Measurements from ENCODE around the gene VTI1A.
"Not testable (repeated sequence)": the region's sequence is repeated elsewhere in the genome, so short reads cannot be mapped to it uniquely, and the experiment has no call there.

VTI1A gene

DNA sequence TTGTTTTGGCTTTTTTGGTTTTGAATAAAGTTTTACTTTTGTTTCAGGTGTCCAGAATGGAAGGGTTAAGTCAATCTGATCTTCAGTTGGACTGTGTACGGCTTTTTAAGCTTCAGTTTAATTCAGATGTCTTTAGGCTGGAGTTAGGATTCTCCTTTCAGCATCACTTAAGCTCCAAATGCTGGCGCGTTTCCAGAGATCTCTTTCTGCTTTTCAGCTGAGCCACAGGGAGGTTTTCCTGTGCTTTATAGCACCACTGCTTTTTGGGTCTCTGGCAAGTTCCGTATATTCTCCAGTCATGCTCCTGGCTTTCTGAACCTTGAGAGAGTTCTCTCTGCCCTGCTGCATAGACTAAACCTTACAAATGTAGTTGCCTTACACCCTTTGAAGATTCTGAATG, 60.0 kb downstream of the VTI1A start:
- no peak for DNase-seq (ENCODE audit: low read depth in 2 of 2)

DNA sequence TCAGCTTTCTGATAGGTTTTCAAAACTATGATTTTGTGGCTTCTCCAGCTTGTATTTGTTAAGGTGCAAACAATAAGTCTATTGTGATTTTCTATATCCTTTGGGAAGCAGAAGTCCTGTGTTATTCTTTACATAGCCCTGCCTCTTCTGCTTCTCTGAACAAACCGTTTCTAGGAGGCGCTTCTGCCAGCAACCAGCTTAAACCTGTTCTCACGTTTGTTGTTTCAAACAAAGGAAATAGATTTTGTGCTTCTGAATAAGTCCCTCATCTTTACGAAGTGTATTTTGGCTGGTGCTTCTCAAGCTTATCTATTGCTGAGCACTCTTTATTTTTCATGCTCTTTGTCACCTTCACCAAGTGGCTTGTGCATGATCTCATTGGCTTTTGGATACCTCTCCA, 61.0 kb downstream of the VTI1A start:
- DNase-seq (ENCODE audit: low read depth in 2 of 2), result no peak

DNA sequence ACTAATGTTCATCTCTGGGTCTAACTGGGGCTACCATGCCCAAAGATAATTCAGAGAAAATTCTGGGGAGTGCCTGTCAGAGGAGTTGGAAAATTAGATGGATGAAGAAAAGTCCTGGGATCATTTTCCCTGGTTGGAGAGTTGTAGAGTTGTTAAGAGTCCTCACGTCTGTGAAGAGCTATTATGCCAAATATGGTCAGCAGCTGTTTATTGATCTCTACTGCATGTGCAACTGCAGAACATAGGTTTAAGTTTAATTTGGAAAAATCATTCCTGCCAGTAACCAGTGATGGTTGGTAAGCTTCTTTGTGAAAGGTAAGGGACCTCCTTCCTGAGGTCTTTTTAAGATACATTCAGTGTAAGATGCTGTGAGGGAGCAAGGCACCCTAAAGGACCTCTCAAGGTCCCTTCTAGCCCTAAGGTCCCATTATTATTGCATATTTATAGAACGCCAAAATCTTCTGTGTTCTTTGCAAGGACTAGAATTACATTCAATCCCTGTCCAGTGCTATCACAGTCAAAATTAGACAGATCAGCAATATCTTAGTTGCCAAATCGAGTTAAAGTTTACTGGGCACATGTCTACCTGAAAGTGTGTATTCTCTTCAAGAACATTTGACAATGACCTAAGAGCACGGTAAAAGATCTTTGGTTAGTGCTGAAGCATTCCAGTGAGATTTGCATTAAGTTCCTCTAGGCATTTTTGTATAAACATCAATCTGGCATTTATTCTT, 62.7 kb downstream of the VTI1A start:
- DNase-seq (ENCODE audit: low read depth in 2 of 2), result no peak

DNA sequence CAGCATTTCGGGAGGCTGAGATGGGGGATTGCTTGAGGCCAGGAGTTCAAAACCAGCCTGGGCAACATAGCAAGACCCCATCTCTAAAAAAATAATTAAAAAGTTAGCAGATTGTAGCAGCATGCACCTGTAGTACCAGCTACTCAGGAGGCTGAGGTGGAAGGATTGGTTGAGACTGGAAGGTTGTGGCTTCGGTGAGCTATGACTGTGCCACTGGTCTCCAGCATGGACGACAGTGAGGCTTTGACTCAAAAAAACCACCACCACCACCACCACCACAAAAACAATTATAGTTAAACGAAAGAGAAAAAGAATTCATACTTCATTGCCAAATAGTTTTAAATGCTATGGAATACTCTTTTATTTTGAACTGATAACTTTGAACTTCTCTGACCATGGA, 63.4 kb downstream of the VTI1A start:
- no peak for DNase-seq (ENCODE audit: low read depth in 2 of 2)

- no peak for DNase-seq (ENCODE audit: low read depth in 2 of 2)
These were observed 65.3 kb downstream of the VTI1A start for GRCh38 chr10:112512294-112512693.

DNA sequence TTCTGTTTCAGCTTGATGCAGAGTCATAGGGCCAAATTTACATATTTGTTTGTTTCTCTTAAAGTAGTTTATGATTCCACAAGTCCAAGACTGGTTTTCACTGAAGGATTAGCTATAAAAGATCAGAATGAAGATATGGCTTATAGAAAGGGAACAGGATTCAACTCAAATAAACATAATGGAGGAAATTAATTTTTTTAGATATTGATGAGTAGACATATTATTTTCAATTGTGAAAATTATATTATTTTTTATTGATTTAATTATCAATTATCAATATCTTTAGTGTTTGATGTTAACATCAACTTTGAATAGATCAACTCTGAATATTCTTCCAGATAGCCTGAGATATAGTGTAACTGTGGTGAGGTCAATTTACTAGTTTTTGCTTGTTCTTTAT, 68.1 kb downstream of the VTI1A start:
- DNase-seq (ENCODE audit: low read depth in 2 of 2), result no peak

DNA sequence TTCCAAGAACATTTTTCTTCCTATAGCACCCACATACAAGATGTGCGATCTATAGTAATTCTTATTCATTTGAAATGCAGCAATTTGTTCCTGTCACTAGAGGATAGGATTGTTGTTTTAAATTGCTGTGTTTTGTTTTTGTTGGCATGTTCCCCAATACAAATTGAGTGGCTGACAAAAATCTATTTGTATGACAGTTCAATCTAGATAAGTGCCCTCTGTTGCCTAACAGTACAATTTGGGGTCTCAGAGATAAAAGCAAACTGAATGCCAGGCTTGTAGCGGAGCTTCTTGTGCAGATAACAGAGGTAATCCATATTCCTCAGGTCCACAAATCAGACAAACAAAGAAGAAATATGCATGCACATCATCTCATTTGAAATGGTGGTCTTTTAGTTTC, 68.8 kb downstream of the VTI1A start:
- no peak for DNase-seq (ENCODE audit: low read depth in 2 of 2)

GRCh38 chr10:112517451-112517862, 70.4 kb downstream of the VTI1A start:
- DNase-seq (ENCODE audit: low read depth in 2 of 2), result no peak

GRCh38 chr10:112519133-112519761, 72.2 kb downstream of the VTI1A start:
- DNase-seq (ENCODE audit: low read depth in 2 of 2), result no peak

DNA sequence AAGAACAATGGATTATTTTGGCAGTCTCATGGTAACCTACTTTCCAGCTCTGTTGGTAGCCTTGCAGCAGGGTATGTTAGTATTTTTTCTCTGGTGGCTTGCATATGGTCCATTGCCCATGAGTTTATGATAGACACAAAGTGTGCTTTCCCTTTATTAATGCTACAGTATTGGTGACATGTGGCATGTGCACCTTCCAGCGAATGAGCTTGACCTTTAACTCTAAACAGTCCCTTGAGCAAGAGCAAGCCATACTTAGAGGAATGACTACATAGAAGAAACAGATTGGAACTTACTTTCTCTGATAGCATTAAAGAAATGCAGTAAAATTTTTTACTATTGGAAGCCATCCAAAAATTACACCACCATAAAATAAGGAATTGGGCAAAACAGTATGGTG, 73.9 kb downstream of the VTI1A start:
- DNase-seq (ENCODE audit: low read depth in 2 of 2), result no peak

DNA sequence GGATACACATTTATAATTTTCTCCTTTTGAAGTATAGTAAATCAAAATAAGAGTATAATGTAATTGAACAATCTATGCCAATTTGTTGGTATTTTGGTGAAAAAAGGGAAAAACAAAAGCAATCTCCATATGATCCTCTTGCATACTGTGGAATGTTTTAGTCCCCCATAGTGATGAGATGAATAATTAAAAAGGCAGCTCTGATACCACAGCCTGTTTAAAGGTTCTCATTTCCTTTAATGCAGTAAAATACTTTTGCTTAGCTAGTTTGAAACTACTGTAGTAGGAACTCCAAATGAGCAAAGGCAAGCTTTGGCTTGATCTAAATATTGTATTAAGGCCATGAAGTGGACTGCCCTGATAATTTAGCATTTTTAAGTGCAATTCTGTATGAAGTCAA, 77.6 kb downstream of the VTI1A start:
- DNase-seq (ENCODE audit: low read depth in 2 of 2), result no peak

GRCh38 chr10:112525200-112525599, 78.2 kb downstream of the VTI1A start:
- no peak for DNase-seq (ENCODE audit: low read depth in 2 of 2)

DNA sequence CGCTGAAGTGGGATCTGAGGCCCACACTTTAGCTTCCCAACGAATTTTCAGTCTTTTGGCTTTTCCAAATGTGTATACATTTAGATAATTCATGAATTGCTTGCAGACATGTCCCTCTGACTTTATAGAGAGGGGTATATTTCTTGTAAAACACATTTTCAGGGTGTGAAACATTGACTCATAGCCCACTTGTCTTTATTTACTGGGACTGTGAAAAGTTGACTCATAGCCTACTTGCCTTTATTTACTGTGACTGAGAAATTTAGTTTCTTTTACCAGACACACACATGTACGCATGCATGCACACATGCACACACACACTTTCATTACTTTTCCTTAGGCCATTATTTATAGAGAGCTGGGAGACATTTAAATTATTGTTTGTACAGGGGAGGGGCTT, 79.1 kb downstream of the VTI1A start:
- no peak for DNase-seq (ENCODE audit: low read depth in 2 of 2)

DNA sequence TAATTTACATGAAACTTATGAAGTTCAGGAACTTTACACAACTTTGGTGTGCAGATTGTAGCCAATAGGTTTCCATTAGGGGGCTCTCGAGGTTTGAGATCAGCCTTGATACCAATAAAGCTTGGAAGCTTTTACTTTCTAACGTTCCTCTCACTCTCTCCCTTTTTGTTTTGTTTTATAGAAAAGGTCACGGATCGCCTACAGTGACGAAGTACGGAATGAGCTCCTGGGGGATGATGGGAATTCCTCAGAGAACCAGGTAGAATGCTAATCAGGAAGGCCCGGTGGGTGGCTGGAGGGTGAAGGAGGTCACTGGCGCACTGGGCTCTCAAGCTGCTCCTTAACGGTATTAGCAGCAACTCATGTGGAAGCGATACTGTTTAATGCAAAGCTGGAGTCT, 79.9 kb downstream of the VTI1A start:
- no peak for DNase-seq (ENCODE audit: low read depth in 2 of 2)

DNA sequence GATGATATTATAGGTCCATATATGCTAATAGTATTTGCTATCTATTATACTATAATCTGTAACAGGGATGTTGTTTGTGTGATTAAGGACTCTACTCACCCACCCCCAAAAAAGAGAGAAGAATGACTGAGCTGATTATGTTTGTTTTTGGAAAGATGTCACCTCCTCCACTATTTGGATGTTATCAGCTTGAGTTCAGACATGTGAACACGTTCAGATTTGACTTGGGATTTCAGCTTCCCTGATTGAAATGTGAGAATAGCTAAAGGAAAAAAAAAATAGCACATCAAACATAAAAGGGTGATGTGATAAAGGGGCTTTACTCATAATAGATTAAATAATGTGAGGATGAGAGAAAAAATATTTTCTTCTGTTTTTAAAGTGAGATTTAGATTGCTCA, 81.2 kb downstream of the VTI1A start:
- no peak for DNase-seq (ENCODE audit: low read depth in 2 of 2)

DNA sequence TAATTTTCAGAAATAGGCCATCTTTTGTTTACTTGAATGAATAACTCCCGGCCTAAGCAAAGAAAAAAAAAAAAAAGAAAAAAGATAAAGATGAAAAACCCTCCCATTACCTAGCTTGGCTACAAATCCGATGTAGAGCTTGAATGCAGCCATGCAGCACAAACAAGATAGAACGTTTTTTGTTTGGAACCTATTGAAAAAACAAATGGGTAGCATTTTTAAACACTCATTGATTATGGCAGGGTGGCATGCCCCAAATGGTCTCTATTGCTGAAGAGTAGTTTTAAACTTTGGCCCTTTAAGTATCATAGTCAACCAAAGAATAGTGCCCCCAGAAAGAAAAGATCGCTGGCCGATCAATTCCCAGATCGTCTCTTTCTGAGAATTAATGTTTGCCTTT, 84.4 kb downstream of the VTI1A start:
- no peak for DNase-seq (ENCODE audit: low read depth in 2 of 2)

DNA sequence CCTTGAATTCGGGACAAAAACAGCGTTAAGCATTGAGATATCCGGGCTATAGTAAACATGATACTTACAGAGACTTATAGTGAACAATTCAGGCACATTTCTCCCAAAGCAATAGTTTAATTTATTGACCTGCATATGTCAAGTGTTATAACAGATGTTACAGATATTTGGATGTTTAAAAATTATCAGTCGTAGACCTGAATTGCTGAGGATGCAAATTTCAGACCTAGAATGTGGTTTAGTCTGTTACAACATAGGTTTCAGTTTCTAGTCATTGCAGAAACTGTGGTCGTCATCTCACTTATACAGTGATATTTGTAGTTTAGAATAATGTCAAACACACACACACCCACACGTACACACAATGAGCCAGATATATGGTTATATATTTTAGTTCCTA, 85.2 kb downstream of the VTI1A start:
- DNase-seq (ENCODE audit: low read depth in 2 of 2), result no peak

GRCh38 chr10:112532956-112533355, 85.9 kb downstream of the VTI1A start:
- no peak for DNase-seq (ENCODE audit: low read depth in 2 of 2)

- no peak for DNase-seq (ENCODE audit: low read depth in 2 of 2)
These were observed 86.9 kb downstream of the VTI1A start for GRCh38 chr10:112533916-112534315.

- DNase-seq (ENCODE audit: low read depth in 2 of 2), result no peak
These were observed 88.5 kb downstream of the VTI1A start for GRCh38 chr10:112535531-112535951.

GRCh38 chr10:112536663-112537062, 89.6 kb downstream of the VTI1A start:
- no peak for DNase-seq (ENCODE audit: low read depth in 2 of 2)

GRCh38 chr10:112538168-112538567, 91.2 kb downstream of the VTI1A start:
- no peak for DNase-seq (ENCODE audit: low read depth in 2 of 2)

GRCh38 chr10:112539340-112539739, 92.3 kb downstream of the VTI1A start:
- DNase-seq (ENCODE audit: low read depth in 2 of 2), result no peak

DNA sequence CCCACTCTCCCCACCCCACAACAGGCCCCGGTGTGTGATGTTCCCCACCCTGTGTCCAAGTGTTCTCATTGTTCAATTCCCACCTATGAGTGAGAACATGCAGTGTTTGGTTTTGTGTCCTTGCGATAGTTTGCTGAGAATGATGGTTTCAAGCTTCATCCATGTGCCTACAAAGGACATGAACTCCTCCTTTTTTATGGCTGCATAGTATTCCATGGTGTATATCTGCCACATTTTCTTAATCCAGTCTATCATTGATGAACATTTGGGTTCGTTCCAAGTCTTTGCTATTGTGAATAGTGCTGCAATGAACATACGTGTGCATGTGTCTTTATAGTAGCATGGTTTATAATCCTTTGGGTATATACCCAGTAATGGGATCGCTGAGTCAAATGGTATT, 95.8 kb downstream of the VTI1A start:
- DNase-seq (ENCODE audit: low read depth in 2 of 2), result not testable (repeated sequence)

All from stimulated activated CD4-positive, alpha-beta T cell treated with anti-CD3 and anti-CD28 coated beads, Interleukin-12 subunit alpha, Interleukin-12 subunit beta, amount 100 ng/mL, for 24 hours (primary cell).